GM19240 (cell line): ENCODE results near the gene TBX21.
A peak's percentile ranks its signal among the peaks of the same experiment; 100 is the strongest.

ENCODE experiments used
- DNase-seq: peaks from one replicate; pipeline ENCODE4 v3.0.0; 2011; ENCODE audit warnings: low spot score; ENCODE audit not compliant: insufficient read length

Gene TBX21, protein sequence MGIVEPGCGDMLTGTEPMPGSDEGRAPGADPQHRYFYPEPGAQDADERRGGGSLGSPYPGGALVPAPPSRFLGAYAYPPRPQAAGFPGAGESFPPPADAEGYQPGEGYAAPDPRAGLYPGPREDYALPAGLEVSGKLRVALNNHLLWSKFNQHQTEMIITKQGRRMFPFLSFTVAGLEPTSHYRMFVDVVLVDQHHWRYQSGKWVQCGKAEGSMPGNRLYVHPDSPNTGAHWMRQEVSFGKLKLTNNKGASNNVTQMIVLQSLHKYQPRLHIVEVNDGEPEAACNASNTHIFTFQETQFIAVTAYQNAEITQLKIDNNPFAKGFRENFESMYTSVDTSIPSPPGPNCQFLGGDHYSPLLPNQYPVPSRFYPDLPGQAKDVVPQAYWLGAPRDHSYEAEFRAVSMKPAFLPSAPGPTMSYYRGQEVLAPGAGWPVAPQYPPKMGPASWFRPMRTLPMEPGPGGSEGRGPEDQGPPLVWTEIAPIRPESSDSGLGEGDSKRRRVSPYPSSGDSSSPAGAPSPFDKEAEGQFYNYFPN

GRCh38 chr17:47733047-47733673, at the start of gene TBX21:
Gene TBX21 (plus strand): TSS chr17:47733236. CDS start chr17:47733455, 219 bp downstream.
- peak; percentile 95 for DNase-seq

DNA sequence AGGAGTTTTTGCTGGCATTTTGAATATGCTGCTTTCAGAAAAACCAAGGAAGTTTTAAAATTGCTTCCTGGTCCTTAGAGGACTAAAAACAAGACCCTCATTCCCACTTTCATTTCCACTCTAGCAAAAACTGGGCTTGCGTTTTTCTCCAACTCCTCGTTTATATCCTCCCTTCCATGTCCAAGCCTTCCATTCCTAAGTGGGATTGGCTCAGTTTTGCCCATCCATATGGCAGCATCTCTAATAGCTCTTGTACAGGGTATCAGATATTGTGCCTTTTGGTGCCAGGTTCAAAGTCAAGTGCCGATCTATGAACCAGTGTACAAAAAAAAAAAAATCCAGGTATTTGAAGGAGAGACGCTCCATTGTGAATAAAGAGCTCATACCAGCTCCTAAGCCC, 49.0 kb upstream of the TBX21 start:
- DNase-seq: no peak

DNA sequence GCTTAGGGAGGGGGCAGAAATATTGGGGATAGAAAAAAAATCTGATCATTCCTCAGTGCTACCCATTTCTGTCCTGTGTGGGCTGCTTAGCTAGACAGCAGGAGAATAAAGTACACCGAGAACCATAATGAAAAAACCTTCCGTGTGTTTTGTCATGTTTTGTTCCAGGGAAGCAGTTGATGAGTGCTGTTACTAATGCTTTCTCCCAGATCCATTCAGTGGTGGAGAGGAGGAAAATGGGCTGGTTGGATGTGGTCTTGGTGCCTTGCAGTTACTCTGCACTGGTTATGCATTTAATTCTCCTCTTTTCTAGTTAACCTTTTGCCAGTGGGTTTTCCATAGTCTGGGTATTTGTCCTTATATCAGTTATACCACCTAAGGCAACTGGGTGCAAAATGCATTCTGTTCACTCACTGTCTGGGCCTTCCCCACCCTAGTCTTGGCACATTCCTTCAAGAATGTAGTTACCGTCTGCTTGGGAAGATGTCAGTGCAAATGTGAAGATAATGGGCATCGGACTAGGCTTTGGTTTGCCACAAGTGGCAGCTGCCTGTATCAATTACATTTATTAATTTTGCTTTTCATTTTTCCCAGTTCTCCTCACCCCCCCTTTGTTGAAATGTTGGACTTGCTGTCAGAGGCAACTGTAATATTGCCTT, 48.4 kb upstream of the TBX21 start:
- no peak for DNase-seq

GRCh38 chr17:47685556-47686275, 47.3 kb upstream of the TBX21 start:
- no peak for DNase-seq

DNA sequence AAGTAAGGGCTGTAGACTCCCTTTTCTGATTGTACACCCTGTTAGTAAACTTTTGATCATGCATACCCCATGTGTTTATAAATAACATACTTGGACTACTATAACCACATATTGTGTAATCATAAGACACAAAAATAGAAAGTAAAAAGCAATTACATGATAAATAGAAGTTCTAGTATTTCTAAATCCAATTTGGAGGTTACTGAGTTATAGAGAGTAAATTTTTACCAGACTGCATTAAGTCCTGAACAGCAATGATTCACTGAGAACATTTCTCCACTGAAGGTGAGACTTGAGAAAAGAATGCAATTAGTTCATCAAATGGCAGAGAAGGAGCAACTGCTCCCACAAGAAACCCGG, 46.8 kb upstream of the TBX21 start:
- DNase-seq: no peak

- DNase-seq: no peak
These were observed 46.2 kb upstream of the TBX21 start for GRCh38 chr17:47686664-47687327.

DNA sequence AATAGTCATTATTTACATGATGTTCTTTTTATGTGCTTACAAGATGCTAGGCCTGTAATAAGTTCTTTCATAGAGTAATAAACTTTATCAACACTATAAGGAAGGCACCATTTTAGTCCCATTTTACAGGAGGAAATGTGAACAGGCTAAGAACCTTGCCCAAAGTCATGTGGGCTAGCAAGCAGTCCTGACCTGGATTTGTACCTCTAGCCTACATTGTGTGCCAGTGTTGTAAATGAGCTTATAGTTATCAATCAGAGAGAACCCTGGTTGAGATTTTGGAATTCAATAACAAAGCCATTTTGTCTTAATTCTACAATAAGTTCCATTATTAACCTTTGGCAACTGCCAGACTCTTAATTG, 45.7 kb upstream of the TBX21 start:
- DNase-seq: no peak

- no peak for DNase-seq
These were observed 45.3 kb upstream of the TBX21 start for GRCh38 chr17:47687748-47688147.

DNA sequence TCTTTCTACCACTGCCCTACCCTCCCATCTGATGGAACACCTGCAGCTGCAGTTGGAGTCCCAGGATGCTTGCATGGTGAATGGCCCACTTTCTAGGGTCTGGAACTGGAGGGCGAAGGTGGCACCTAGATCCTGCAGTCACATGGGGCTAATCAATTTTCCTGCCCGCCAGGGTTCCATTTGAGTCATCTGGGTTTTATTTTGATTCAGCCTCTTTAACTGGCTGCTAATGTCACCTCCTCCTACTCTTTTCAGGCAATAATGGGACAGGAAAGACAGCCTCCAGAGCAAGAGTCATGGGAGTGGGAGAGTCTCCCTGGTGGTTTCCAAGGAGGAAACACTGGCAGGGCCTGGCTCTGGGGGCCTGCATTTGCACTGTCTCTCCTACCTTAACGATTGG, 42.9 kb upstream of the TBX21 start:
- DNase-seq: no peak

DNA sequence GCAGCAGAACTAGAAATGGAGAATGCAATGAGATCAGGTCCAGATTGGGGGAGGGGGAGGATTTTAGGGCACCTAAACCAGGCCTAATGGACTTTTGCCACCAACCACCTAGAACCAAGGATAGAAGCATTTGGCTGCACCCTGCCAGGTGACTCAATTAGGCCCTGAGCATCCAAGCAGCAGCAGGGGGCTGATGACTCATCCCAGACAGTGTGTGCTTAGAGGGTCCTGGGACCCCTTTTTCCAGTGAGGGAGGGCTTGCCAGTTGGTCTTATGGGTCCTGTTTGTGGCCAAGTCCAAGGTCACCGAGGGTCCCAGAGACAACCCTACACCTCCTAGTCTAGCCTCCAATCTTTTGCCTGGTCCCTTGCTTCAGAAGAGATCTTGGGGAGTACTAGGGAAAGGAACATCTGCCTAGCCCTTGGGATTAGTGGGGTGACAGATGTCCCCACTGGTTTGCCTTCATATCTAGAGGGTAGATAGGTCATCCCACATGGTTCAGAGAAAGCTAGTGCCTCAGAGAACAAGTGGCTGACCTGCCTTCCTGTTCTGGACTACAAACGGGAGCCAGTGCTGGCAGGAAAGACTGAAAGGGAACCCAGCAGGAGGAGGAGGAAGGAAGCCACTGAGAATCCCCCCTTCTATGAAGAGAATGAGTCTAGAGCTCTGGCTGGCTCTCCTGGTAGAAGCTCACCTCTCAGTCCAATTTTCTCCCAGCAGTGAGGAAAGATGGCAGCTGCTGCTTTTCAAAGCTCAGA, 40.7 kb upstream of the TBX21 start:
- DNase-seq: no peak

DNA sequence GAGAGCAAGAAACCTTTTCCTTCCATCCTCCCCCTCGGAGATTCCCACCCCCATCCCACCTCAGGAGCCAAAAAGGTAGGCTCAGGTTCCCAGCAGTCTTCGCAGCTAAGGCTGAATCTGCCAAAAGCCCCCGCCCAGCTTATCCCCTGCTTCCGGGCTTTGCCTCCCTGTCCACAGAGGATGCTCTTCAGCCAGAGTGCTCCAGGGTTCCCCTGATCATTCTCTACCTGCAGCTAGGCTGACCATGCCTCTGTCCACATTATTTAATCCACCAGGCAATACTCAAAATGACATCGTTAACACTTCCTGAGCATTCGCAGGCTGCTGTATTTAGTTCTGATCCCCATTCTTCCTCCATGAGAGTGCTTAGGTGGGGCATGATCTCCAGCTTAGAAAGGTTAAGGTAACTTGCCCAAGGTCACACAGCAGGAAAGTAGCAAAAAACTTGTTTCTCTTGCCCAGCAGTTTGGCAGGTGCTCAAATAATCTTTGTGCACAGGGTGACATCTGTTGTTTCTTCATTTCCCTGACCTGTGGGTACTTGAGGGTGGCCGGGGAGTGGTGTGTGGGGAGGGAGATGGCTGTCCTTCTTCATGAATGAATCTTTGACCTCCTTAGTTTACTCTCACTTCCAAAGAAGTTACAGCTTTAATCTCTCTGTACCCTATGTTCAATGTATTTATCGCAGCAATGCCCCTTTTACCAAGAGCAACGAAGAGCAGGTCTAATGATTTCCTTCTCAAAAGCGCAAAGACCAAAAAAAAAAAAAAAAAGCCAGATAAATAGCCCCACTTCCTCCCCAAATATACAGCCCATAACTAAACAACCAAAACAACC, 39.9 kb upstream of the TBX21 start:
- no peak for DNase-seq

DNA sequence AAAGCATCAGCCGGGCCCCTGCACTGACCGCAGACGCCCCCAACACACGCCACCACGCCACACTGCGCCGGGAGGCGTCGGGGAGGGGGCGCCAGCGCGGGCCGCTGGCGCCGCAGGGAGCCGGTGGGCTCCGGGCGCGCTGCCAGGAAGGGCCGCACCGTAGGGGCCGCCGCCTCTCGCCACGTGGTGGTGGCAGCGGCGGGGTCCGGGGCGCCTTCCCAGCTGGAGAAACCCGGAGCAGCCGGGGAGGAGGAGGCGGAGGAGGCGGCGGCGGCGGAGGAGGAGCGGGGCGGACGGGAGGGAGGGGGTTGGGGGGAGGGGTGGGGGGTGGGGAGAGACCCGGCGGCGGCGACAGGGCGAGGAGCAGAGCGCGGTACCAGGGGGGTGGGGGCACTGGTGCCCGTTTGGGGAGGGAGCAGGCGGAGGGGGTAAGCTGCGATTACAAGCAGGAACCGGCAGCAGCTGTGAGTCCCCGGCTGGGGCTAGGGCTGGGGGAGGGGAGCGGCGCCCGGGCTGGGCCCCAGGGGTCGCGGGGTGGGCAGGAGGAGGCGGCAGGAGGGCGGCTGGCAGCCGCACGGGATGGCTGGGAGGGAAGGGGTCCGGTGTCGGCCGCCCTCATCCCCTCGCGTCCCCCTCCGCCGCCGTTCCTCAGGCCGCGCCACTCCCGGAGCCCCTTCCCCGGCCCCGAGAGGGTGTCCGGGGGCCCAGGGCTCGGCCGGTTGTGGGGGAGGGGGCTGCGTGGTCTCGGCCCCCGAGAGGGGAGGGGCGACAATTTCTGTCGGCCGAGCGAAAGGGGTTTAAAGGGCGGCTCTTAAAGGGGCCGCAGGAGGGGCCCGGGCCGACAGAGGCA, 39.1 kb upstream of the TBX21 start, which contains the start of gene TBKBP1:
TBKBP1 (plus strand) TSS at position 431 of the 850 bp plus-strand sequence. CDS start 1,952 bp downstream, outside the sequence.
- no peak for DNase-seq

DNA sequence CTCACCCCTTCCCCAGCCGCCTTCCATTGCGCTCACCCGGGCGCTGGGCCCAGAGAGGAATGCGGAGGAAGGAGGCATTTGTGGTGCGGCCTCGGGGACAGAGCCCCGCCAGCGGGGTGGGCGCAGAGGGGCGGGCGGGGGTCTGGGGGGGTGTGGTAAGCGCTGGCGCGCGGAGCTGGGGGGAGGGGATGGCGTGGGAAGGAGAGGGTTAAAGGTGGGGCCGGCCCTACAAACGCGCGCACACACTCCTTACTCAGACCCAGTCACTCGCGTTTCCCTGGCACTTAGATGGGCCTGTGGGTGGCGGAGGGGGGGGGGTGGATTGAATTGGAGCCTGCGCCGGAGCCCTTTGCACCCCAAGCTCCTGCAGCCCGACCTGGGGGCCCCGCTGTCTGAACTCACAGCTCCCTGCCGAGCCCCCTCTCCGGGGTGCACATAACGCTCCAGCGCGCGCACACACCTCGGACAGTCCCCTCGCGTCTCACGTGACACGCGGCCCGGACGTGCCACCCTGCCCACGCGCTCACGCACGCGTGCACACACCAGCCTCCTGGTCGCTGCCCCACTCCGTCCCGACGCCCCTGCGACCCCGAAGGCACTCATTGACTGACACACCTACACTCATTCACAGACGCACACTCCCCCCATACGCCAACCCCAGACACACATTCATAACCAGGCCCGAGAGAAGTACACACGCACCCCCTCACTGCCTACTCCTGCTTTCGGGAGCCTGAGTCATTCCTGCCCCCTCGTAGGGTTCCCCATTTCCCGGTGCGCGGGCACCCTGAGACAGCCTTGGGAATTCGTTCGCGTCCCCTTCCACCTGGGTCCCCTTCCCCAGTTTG, 38.2 kb upstream of the TBX21 start:
- DNase-seq: no peak

GRCh38 chr17:47695429-47696376, 37.3 kb upstream of the TBX21 start:
- DNase-seq: no peak

GRCh38 chr17:47696717-47697642, 36.1 kb upstream of the TBX21 start:
- no peak for DNase-seq
